HG02763 (cell line): ENCODE results near the gene MLX.
"Not testable (repeated sequence)": the region's sequence is repeated elsewhere in the genome, so short reads cannot be mapped to it uniquely, and the experiment has no call there.

Experiments used
- ATAC-seq: cut with Tn5 transposase; IDR thresholded peaks from one replicate; pipeline ENCODE4 v1.9.1; 2021; ENCODE audit warnings: mild to moderate bottlenecking, moderate library complexity; ENCODE audit not compliant: unreplicated experiment

MLX gene

GRCh38 chr17:42536372-42537155, 30.3 kb upstream of the MLX start:
- ATAC-seq: peak; percentile 70

- ATAC-seq: no peak
Measured at GRCh38 chr17:42537156-42537805, 29.6 kb upstream of the MLX start.

- ATAC-seq: no peak
Measured at GRCh38 chr17:42537826-42538451, 29.0 kb upstream of the MLX start.

GRCh38 chr17:42538482-42538881, 28.4 kb upstream of the MLX start:
- no peak for ATAC-seq

- not testable (repeated sequence) for ATAC-seq
Measured at GRCh38 chr17:42540558-42540957, 26.3 kb upstream of the MLX start.

- ATAC-seq: no peak
Measured at GRCh38 chr17:42541041-42541833, 25.7 kb upstream of the MLX start.

- no peak for ATAC-seq
Measured at GRCh38 chr17:42543190-42544079, 23.5 kb upstream of the MLX start.

GRCh38 chr17:42544874-42545283, 22.0 kb upstream of the MLX start:
- ATAC-seq: no peak

GRCh38 chr17:42545755-42546505, 21.0 kb upstream of the MLX start:
- not testable (repeated sequence) for ATAC-seq

- ATAC-seq: no peak
Measured at GRCh38 chr17:42547001-42547461, 19.9 kb upstream of the MLX start.

GRCh38 chr17:42547698-42548069, 19.2 kb upstream of the MLX start:
- ATAC-seq: no peak

GRCh38 chr17:42548070-42548837, 18.6 kb upstream of the MLX start:
- ATAC-seq: peak; percentile 55

GRCh38 chr17:42548993-42549755, 17.7 kb upstream of the MLX start:
- ATAC-seq: no peak

- not testable (repeated sequence) for ATAC-seq
Measured at GRCh38 chr17:42552736-42553135, 14.2 kb upstream of the MLX start, which contains the start of gene HSD17B1. Gene HSD17B1, plus strand, starts transcription at chr17:42552923. Its CDS starts 11 bp downstream, at chr17:42552934.

GRCh38 chr17:42553161-42553818, 13.6 kb upstream of the MLX start:
- ATAC-seq: no peak

GRCh38 chr17:42553866-42554249, 13.0 kb upstream of the MLX start:
- no peak for ATAC-seq
